HG03064 (cell line): ENCODE results near the gene PLA2G2D.
A peak's percentile ranks its signal among the peaks of the same experiment; 100 is the strongest.

ENCODE experiments used
- ATAC-seq: cut with Tn5 transposase; IDR thresholded peaks from one replicate; pipeline ENCODE4 v1.9.1; 2021; ENCODE audit warnings: low read depth; ENCODE audit not compliant: unreplicated experiment

Gene PLA2G2D

DNA sequence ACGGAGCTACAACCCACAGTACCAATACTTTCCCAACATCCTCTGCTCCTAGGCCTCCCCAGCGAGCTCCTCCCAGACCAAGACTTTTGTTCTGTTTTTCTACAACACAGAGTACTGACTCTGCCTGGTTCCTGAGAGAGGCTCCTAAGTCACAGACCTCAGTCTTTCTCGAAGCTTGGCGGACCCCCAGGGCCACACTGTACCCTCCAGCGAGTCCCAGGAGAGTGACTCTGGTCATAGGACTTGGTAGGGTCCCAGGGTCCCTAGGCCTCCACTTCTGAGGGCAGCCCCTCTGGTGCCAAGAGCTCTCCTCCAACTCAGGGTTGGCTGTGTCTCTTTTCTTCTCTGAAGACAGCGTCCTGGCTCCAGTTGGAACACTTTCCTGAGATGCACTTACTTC is 28.7 kb downstream of the PLA2G2D start:
- ATAC-seq, result no peak

DNA sequence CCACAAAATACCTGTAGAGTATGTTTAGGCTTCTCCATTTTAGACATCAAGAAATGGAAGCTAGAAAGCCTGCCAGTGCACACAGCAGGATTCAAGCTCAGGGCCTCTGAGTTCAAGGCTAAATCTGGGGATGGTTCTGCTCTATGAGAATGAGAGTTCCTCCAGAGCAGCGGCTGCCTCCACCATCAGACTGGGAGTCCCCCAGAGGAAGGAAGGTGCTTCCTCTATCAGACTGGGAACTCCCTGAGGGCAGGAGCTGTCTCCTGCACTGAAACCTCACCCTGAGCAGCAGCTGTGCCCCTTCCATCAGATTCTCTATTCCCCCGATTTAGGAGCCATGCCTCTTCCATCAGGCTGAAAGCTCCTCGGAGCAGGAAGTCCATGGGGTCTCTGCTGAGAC is 29.2 kb downstream of the PLA2G2D start:
- ATAC-seq, result no peak

DNA sequence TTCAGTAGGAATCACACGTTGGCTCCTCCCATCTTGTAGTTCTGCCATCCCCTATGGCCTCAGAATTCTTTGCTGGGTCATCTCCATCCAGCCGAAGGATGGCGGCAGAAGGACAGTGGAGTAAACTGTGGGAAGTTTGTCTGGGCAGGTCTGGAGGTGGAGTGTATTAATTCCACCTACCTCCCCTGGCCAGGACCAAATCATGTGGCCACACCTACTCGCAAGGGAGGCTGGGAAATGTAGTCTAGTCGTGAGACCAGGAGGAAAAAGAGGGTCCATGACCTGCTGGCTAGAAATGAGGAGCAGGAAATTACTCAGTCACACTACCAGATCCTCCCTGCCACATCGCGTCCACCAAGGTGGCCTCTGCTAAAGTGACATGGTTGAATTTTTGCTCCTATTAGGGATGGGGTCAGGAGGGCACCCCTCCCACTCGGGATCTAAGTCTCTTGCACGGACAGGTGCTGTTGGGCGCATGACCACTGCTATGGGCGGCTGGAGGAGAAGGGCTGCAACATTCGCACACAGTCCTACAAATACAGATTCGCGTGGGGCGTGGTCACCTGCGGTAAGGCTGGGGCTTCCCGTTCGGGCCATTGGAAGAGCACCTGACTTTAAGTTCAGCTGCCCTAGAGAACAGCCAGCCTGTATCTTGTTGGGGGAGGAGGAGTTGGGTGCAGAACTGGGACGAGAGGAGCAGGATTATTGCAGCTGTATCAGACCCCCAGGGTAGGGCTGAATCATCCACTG is 29.8 kb downstream of the PLA2G2D start:
- ATAC-seq, result no peak

DNA sequence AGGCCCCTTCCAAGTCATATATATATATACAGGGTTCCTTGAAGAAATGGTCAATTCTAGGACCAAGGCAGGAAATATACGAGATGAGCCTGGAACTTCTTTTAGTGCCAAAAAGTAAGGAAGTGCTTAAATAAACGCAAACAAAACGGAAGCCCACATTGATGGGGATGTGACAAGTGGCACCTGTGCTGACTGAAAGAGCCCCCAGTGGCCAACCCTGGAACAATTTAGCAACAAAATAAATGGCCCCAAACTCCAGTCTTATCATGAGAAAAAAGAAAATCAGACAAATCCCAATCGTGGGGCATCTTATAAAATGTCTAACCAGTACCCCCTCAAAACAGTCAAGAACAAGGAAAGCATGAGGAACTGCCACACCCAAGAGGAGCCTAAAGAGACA is 31.7 kb downstream of the PLA2G2D start:
- no peak for ATAC-seq

DNA sequence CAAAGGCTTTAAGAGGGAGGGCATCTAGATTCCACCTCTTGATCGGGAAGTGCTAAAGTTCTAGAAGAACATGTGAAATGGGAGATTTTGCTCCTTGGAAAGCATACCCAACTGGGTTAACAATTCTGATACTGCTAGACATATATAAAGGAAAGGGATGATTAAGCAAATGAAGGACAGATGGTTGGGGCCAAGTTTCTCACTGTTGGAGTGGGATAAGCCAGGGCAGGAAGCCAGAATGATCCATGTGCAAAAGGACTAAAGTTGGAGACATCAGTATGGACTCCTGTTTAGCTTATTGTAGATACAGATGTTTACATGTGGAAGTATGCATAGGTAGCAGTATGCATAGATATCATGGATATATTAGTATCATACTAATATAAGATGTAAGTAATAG is 32.5 kb downstream of the PLA2G2D start:
- ATAC-seq, result no peak

DNA sequence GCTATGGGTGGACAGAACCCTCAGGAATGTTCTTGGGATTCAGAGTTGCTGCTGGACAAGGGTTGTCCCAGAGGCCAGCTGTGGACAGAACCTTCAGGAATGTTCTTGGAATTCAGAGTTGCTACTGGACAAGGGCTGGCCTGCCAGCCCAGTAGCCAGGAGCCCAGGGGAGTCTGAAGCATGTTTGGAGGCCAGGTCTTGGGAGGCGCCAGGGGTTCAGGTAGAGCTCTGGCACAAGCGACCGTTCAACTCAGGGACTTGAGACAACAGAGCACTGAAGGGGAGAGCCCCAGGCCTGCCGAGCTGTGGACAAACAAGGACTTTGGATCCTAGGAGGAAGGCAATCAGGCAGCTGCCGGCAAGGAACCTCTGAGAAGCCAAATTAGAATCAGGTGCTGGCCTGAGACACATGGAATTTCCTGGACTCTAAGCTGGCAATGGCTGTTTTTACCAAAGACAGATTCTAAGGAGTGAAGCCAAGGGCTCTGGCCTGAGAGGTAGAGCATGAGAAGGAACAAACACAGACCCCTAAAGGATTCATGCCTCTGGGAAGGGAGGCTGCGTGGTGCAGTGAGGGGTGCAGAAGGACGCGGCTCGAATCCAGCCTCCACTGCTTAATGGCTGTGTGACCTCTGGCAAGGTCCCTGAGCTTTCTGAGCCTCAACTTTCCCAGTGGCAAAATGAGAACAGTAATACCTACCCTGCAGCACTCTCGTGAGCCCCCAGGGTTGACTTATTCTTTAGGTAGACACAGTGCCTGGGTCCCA is 36.0 kb downstream of the PLA2G2D start:
- ATAC-seq, result no peak

DNA sequence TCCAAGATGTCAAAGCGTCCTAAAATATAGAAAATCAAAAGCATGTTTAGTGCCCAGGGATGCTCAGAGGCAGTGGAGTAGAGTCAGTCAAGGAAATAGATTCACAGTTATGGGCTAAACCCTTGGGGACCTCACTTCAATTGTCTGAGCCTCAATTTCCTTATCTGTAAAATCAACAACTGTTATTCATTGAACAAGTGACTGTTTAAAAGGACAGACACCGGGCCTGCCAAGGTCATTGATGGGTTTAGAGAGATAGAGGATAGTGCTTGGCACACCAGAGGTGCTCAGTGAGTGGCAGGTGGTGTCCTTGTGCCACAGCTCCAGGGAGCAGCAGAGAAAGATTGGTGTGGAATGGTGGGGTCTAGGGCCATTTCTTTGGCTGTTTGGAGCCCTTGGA is 36.6 kb downstream of the PLA2G2D start:
- no peak for ATAC-seq

DNA sequence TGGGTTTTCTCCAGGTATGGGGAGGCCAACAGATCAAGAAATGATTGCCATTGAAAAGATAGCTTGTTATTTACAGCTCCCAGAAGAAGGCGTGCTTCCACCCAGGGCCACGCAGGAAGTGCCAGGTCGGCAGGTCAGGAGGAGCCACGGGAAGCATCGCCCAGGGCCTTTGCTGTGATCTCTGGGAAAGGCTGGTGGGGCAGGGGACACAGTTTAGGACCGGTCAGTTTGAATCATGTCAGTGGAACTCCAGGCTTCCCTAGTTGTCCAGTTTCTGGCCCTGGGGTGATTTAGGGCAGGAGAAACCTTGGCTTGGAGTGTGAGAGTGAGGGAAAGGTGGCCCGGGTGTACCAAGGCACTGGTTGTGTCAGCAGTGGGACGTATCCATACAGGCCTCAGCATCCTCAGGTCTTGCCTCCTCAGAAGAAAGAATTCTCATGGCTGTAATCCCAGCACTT is 38.0 kb downstream of the PLA2G2D start:
- ATAC-seq, result no peak

DNA sequence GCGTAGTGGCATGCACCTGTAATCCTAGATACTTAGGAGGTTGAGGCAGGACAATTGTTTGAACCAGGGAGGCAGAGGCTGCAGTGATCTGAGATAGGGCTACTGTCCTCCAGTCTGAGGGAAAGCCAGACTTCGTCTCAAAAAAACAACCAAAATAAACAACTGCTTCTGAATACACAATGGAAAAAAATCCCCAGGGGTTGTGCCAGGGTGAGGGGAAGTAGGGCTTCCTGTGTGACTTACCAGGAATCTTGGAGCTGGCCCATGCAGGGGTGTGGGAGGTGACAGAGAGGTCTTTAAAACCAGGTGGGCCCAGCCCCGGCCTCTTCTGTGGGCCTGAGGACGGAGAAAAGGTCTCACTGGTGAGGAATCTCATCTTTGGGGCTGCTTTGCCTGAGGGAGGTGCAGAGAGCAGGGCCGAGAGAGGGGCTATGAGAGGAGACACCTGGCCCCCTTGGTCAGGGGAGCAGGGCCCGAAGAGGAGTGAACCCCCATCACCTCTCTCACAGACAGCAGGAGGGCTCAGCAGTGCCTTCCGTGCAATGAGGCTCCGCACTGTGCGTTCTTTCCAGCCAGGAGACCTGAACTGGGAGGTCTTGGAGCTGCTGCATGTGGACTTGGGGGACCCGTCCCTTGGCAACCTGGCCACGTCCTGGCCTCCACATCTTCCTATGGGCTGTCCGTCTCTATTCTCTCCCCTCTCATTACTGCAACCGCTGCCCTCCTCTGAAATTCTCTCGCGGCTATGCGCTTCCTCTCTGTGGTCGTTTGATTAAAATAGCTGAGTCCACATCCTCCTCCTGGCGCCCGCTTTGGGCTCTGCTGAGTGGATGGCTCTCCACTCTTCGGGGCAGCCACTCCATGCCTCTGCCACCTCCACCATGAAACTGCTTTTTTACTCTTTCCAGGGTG is 38.6 kb downstream of the PLA2G2D start:
- peak; percentile 61 for ATAC-seq

DNA sequence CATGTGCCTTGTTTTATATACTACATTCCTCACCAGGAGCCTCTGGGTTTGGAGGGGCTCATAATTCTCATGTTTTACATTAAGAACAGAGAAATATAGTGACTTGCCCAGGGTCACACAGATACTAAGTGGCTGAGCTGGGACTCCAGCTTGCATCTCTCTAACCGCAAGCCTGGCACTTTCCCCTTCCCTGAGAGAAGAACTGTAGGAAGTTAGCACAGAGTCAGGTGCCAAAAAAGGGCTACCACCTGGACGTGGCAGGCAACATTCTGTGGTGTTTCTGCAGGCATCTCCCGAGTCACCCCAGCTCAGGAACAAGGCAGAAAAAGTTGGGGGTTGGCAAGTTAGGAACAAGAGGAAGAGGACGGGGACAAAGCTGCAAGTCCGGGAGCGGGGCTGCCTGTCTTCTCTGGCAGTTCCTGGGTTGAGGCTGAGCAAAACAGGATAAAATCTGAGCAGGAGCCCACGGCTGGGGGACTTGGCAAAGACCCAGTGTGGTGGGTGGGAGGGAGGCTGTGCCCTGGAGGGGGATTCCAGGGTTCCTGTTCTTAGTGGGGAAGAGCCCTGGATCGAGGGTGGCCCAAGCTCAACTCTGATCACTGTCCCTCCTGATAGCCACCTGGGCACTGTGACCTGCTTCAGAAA is 39.6 kb downstream of the PLA2G2D start:
- no peak for ATAC-seq

DNA sequence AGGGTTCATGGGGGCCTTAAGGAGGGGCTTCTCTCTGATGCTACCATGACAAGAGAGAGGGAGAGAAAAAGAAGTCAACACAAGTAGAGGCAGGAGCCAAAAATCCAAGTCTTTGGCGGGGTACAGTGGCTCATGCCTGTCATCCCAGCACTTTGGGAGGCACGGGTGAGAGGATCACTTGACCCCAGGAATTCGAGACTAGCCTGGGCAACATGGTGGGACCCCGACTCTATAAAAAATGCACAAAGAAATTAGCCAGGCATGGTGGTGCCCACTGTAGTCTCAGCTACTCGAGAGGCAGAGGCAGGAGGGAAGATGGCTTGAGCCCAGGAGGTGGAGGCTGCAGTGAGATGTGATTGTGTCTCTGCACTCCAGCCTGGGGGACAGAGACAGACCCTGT is 40.6 kb downstream of the PLA2G2D start:
- no peak for ATAC-seq

DNA sequence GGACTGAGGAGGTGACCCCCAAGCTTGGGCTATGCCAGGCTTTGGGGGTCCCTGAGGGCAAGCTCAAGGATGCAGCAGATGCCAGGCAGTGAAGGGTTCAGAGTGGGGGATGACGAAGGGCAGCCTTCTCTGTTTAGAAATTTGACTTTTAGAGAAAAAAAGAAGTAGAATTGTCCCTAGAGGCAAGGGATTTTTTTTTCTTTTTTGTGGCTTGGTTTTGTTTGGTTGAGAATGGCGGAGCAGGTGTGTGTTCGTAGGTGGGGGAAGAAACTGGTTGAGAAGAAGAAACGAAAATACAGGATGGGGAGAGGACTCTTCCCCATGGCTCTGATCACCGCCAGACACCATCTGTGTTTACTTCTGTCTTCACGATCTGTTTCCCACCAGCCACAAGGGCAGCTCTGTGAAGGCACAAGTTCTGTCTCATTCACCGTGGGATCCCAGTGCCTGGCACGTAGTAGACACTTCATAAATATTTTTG is 41.1 kb downstream of the PLA2G2D start:
- no peak for ATAC-seq

DNA sequence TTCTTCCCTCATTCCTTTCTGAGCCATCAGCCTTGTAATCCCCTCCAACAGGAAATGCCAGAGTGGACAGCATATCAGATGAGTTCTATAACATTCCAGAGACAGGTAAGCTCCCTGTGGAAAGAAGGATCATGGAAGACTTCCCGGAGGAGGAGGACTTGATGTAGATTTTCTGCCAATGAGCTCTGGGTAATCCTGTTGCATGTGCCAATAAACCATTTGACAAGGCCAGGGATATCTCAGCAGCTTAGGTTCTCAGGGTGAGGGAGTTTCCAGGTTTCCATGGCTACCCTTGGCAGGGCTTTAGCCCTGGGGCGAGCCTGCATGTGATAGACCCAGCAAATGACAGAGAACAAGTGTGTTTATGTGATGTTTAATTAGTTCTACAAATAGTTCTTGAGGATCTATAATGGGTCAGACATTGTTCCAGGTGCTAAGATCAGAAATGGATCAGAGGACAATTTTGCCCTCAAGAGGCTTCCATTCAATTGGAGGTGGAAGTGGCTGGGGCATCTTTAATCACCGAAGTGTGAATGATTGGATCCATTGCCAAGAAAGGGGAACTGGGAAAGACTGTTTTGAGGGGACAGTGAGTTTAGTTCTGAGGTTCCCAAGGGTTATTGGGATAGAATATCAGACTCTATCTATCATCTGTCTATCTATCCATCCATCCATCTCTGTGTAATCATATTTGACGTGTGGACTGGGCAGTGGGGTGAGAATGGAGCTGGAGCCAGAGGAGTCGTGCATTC is 42.5 kb downstream of the PLA2G2D start:
- no peak for ATAC-seq

DNA sequence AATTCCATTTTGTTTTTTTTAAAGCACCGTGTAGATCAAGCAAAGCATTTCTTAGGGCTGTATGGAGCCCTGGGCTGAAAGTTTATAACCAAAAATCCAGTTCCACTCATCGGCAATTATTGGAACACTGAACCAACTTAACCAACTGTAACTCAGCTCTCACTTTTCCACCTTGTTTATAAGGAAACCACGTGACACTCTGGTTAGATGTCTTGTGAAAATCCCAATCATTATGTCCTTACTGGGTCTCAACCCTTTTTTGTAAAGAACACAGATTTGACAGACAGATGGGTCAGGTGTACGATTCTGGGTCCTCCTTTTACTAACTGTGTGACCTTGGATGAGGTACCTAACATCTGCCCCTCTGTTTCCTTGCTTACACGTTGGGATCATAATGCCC is 43.1 kb downstream of the PLA2G2D start:
- ATAC-seq, result no peak

DNA sequence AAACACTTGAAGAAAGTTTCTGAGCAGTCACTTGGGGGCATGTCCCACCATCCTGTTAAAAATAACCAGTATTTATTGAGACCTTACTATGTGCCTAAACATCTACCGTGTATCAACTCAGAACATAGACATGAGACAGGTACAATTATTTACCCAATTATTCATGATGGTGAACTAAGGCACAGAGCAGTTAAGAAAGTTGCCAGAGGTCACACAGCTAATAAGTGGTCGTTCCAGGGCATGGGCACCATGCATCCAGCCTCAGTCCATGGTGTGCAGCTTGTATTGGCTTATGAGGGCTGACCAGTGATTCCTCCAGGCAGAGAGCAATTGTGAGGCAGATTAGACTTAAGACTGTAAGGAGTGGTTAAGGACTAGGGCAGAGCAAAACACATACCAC is 44.0 kb downstream of the PLA2G2D start:
- ATAC-seq, result no peak

DNA sequence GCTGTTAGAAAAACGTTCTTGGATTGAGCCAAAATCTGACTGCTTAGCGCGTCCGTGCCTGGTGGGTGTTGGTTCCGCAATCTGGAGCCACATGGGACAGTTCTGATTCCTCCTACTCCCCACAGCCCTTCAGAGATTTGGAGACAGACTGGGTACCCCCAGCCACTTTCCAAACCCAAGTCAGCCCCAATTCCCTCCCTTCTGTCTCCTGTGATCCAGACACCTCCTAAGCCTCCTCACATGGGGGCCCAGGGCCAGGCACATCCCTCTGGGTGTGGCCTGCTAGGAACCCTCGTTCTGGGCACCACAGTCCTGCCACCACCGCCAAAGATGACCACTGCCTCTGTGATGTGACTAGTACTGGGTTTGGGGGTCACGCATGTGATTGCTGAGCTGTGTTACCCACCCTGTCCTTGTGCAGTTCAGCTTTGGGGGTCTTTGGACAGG is 44.6 kb downstream of the PLA2G2D start:
- ATAC-seq, result no peak

DNA sequence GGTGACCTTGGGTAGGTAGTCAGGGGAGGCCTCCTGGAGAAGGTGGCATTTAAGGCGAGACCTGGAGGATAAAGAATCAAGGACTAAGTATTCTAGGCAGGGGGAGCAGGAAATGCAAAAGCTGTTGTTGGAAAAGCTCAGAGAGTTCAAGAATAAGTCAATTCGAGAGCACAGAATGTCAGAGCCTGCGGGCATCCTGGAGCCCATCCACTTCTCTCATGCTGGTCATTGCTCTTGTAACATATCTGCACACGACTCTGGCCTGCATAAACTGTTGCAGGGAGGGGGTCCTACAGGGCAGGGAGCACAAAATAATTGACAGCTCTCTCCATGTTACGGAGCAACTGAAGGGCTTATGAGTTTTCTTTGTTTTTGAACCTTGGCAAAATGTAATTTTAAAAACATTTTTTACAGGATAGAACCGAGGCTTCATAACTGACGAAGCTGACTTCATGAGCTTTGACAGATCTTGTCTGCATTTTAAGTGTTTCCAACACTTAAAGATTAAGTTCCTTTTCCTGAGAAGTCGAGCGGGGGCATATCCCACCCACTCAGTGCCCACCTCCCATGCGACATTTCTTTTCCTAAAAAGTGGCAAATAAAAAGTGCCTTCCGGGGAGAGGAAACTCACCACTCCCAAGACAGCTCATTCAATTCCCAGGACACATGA is 45.1 kb downstream of the PLA2G2D start:
- no peak for ATAC-seq

DNA sequence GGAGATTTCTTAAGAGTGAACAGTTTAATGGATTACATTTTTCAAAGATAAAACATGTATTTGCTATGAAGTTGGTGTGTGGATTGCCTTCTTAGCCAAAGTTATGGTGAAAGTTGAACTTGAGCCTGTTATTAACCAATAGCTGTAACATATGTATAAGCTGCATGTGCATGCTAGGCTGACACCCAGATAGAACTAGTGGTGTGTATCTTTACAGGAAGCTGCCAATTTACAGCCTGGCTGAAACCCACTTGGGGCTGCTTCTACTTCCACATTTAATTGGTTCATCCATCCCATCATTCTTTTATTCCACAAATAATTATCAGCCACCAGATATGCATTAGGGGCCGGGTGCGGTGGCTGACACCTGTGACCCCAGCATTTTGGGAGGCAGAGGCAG is 46.1 kb downstream of the PLA2G2D start:
- no peak for ATAC-seq

DNA sequence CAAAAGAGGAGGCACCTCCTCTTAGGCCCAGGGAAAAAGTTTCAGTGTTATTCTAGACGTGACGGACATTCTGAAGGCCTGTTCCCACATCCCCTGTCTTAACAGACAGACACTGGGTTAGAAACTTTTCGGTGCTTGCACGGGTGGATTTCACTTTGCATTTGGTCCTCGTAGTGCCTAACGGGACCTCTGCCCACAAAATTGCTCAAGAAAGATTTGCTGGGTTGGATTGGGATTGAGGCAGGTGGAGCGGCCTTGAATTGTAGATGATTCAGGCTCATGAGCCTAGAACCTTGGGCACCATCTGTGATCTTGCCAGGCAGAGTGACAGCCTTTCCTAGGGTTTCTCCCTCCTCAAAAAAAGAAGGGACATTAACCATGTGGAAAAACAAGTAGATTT is 46.6 kb downstream of the PLA2G2D start:
- ATAC-seq, result no peak
